ENCODE results near the gene SOX1.

SOX1 gene

DNA sequence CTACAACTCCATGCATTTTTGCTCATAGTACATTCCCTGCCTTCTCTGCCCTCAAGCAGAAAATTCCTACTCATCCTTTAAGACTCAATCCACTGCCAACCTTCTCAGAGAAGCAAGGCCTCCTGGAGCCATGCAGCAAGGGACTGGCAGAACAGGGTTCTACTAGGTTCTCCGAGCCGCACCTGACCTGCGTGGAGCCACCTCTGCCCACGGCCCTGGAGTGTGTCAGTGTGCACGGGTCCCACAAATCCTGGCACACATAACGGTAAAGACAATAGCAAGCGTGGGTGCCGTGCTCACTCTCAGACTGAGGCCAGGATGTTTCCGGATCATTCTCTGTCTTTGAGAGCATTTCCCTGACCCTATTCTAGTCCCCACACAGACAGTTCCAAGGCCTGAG, 30.0 kb downstream of the SOX1 start:
- Histone ChIP-seq H4K91ac (ENCODE audit: low read depth, low read length) (no peak overlapping the region), H3K4me3 (ENCODE audit: low read depth, low read length) (no peak overlapping the region), H3K9ac (ENCODE audit: low read length) (no peak overlapping the region), H3K4ac (ENCODE audit: low read depth, low read length) (no peak overlapping the region), H3K79me2 (ENCODE audit: control insufficient read depth, insufficient read depth, low read length, poor library complexity) (no peaks in the 10 kb centered on the region), H3K18ac (ENCODE audit: low read length) (no peak overlapping the region), H3K9me3 (ENCODE audit: insufficient read depth, low read depth, low read length) (no peaks in the 10 kb centered on the region), H4K8ac (ENCODE audit: low read depth, low read length) (no peak overlapping the region), H3K23ac (ENCODE audit: low read length) (no peak overlapping the region), H3K36me3 (ENCODE audit: control insufficient read depth in 1 of 2, insufficient read depth in 2 of 2, low read length in 2 of 2) (no peaks in the 10 kb centered on the region), H3K27me3 (ENCODE audit: insufficient read depth, low read length) (peaks cover 3% of the 10 kb centered on the region), H3K79me1 (ENCODE audit: low read length) (no peaks in the 10 kb centered on the region), H3K4me1 (ENCODE audit: control insufficient read depth in 1 of 2, insufficient read depth in 2 of 2, low read length in 2 of 2) (no peaks in the 10 kb centered on the region), H3K27ac (ENCODE audit: low read depth, low read length) (no peak overlapping the region), H2AFZ (ENCODE audit: insufficient read depth, low read length, poor library complexity) (no peak overlapping the region), H3K14ac (ENCODE audit: low read length) (no peak overlapping the region), H2BK120ac (ENCODE audit: insufficient read depth, low read length, poor library complexity) (no peak overlapping the region), H2BK5ac (ENCODE audit: low read depth, low read length, poor library complexity) (no peak overlapping the region), H3K4me2 (ENCODE audit: low read length) (no peak overlapping the region), H4K12ac (ENCODE audit: low read depth, low read length) (no peak overlapping the region), H2AK5ac (ENCODE audit: low read length) (no peak overlapping the region), H2BK12ac (ENCODE audit: low read length) (no peak overlapping the region)
- no peak for DNase-seq
- WGBS (ENCODE audit: extremely low coverage, insufficient coverage, insufficient read length), result no CpG with 5 or more reads among the region's 9 CpGs

DNA sequence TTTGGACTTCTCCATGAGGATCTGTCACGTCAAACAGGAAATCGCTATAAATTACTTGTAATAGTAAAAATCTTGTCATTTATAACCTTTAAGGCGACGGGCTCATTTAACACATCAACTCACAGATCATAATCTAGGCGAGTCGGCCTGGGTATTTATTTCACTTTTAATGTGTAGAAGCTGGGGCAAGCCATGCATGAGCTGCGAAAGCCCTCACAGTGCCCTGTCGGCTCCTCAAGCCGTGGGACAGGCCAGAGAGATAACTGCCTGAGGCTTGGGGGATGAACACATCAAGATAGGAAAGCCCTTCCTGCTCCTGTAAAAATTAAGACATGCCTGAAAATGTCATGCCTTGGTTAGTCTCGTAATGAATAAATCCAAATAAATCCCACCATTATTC, 30.8 kb downstream of the SOX1 start:
- no peaks in the 10 kb centered on the region for H3K36me3 ChIP-seq (ENCODE audit: control insufficient read depth in 1 of 2, insufficient read depth in 2 of 2, low read length in 2 of 2)
- H3K4me2 ChIP-seq (ENCODE audit: low read length), result no peak overlapping the region
- no peak overlapping the region for H2BK5ac ChIP-seq (ENCODE audit: low read depth, low read length, poor library complexity)
- H3K27me3 ChIP-seq (ENCODE audit: insufficient read depth, low read length), result peaks cover 3% of the 10 kb centered on the region
- H3K18ac ChIP-seq (ENCODE audit: low read length), result no peak overlapping the region
- WGBS (ENCODE audit: extremely low coverage, insufficient coverage, insufficient read length), result no CpG with 5 or more reads among the region's 10 CpGs
- no peak overlapping the region for H3K4me3 ChIP-seq (ENCODE audit: low read depth, low read length)
- H2AFZ ChIP-seq (ENCODE audit: insufficient read depth, low read length, poor library complexity), result no peak overlapping the region
- H2BK120ac ChIP-seq (ENCODE audit: insufficient read depth, low read length, poor library complexity), result no peak overlapping the region
- H3K9me3 ChIP-seq (ENCODE audit: insufficient read depth, low read depth, low read length), result no peaks in the 10 kb centered on the region
- H4K91ac ChIP-seq (ENCODE audit: low read depth, low read length), result no peak overlapping the region
- H3K4me1 ChIP-seq (ENCODE audit: control insufficient read depth in 1 of 2, insufficient read depth in 2 of 2, low read length in 2 of 2), result no peaks in the 10 kb centered on the region
- no peak overlapping the region for H3K14ac ChIP-seq (ENCODE audit: low read length)
- no peaks in the 10 kb centered on the region for H3K79me1 ChIP-seq (ENCODE audit: low read length)
- H3K79me2 ChIP-seq (ENCODE audit: control insufficient read depth, insufficient read depth, low read length, poor library complexity), result no peaks in the 10 kb centered on the region
- H3K23ac ChIP-seq (ENCODE audit: low read length), result no peak overlapping the region
- H3K9ac ChIP-seq (ENCODE audit: low read length), result no peak overlapping the region
- no peak overlapping the region for H4K8ac ChIP-seq (ENCODE audit: low read depth, low read length)
- H3K27ac ChIP-seq (ENCODE audit: low read depth, low read length), result no peak overlapping the region
- no peak overlapping the region for H3K4ac ChIP-seq (ENCODE audit: low read depth, low read length)
- DNase-seq, result no peak
- H2BK12ac ChIP-seq (ENCODE audit: low read length), result no peak overlapping the region
- no peak overlapping the region for H4K12ac ChIP-seq (ENCODE audit: low read depth, low read length)
- H2AK5ac ChIP-seq (ENCODE audit: low read length), result no peak overlapping the region

DNA sequence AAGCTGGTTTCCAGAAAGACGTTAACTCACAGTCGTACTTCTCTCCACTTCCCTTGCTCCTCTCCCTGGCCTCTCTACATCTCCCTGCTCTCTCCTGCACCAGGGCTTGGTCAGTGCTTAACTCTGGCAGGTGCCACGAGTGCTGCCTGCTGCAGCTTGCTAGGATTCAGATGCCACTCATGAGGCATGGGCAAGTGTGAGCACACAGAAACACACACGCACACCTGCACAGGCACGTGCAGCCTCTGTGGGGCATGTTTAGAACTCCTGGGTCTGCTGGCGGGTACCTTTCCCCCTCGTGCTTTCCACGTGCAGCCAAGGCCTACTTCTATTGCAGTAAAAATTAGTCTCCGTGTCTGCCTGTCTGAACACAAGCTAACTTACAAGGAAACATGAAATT, 31.8 kb downstream of the SOX1 start:
- Histone ChIP-seq H2AK5ac (ENCODE audit: low read length) (no peak overlapping the region), H4K12ac (ENCODE audit: low read depth, low read length) (no peak overlapping the region), H3K18ac (ENCODE audit: low read length) (no peak overlapping the region), H2BK120ac (ENCODE audit: insufficient read depth, low read length, poor library complexity) (no peak overlapping the region), H3K27ac (ENCODE audit: low read depth, low read length) (no peak overlapping the region), H3K9ac (ENCODE audit: low read length) (no peak overlapping the region), H2AFZ (ENCODE audit: insufficient read depth, low read length, poor library complexity) (no peak overlapping the region), H3K4me3 (ENCODE audit: low read depth, low read length) (no peak overlapping the region), H3K4me2 (ENCODE audit: low read length) (no peak overlapping the region), H3K27me3 (ENCODE audit: insufficient read depth, low read length) (peaks cover 11% of the 10 kb centered on the region), H3K4me1 (ENCODE audit: control insufficient read depth in 1 of 2, insufficient read depth in 2 of 2, low read length in 2 of 2) (no peaks in the 10 kb centered on the region), H2BK5ac (ENCODE audit: low read depth, low read length, poor library complexity) (no peak overlapping the region), H3K36me3 (ENCODE audit: control insufficient read depth in 1 of 2, insufficient read depth in 2 of 2, low read length in 2 of 2) (no peaks in the 10 kb centered on the region), H3K14ac (ENCODE audit: low read length) (no peak overlapping the region), H4K91ac (ENCODE audit: low read depth, low read length) (no peak overlapping the region), H3K79me1 (ENCODE audit: low read length) (no peaks in the 10 kb centered on the region), H3K79me2 (ENCODE audit: control insufficient read depth, insufficient read depth, low read length, poor library complexity) (no peaks in the 10 kb centered on the region), H4K8ac (ENCODE audit: low read depth, low read length) (no peak overlapping the region), H3K4ac (ENCODE audit: low read depth, low read length) (no peak overlapping the region), H3K9me3 (ENCODE audit: insufficient read depth, low read depth, low read length) (peaks cover 1% of the 10 kb centered on the region), H2BK12ac (ENCODE audit: low read length) (no peak overlapping the region), H3K23ac (ENCODE audit: low read length) (no peak overlapping the region)
- no CpG with 5 or more reads among the region's 9 CpGs for WGBS (ENCODE audit: extremely low coverage, insufficient coverage, insufficient read length)
- no peak for DNase-seq

DNA sequence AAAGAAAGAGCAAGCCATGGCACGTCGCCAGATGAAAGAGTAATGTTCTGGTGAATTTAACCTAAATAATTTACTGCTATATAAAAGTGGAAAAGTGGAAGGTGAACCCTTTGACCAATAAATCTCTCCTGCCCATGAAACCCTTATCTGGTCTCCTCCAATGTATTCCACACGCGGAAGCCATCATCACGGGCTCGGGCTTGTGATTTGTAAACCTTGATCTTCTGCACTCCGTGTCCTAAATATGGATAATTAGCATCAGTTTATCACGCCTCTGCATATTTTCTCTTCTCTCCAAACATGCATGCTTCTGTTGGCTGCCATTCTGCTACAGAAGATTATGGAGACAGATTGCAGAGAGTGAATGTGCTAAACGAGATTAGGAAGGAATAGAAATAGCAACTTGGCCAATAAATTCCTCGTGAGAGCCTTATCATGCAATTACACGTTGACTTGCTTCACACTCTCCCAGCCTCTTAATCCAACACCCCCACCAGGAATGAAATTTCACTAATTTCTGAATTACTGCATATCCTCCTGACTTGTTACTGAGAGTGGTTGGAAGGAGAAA, 34.5 kb downstream of the SOX1 start:
- Histone ChIP-seq H3K79me1 (ENCODE audit: low read length) (no peaks in the 10 kb centered on the region), H3K14ac (ENCODE audit: low read length) (no peak overlapping the region), H3K4me3 (ENCODE audit: low read depth, low read length) (no peak overlapping the region), H3K23ac (ENCODE audit: low read length) (no peak overlapping the region), H2BK12ac (ENCODE audit: low read length) (no peak overlapping the region), H2AFZ (ENCODE audit: insufficient read depth, low read length, poor library complexity) (no peak overlapping the region), H3K4me2 (ENCODE audit: low read length) (no peak overlapping the region), H3K9me3 (ENCODE audit: insufficient read depth, low read depth, low read length) (peaks cover 3% of the 10 kb centered on the region), H3K36me3 (ENCODE audit: control insufficient read depth in 1 of 2, insufficient read depth in 2 of 2, low read length in 2 of 2) (no peaks in the 10 kb centered on the region), H3K27ac (ENCODE audit: low read depth, low read length) (no peak overlapping the region), H2AK5ac (ENCODE audit: low read length) (no peak overlapping the region), H3K27me3 (ENCODE audit: insufficient read depth, low read length) (peaks cover 37% of the 10 kb centered on the region), H4K91ac (ENCODE audit: low read depth, low read length) (no peak overlapping the region), H3K79me2 (ENCODE audit: control insufficient read depth, insufficient read depth, low read length, poor library complexity) (no peaks in the 10 kb centered on the region), H4K8ac (ENCODE audit: low read depth, low read length) (no peak overlapping the region), H3K4me1 (ENCODE audit: control insufficient read depth in 1 of 2, insufficient read depth in 2 of 2, low read length in 2 of 2) (peaks cover 5 to 14% of the 10 kb centered on the region in 2 experiments), H3K4ac (ENCODE audit: low read depth, low read length) (no peak overlapping the region), H4K12ac (ENCODE audit: low read depth, low read length) (no peak overlapping the region), H3K9ac (ENCODE audit: low read length) (no peak overlapping the region), H3K18ac (ENCODE audit: low read length) (no peak overlapping the region), H2BK5ac (ENCODE audit: low read depth, low read length, poor library complexity) (no peak overlapping the region), H2BK120ac (ENCODE audit: insufficient read depth, low read length, poor library complexity) (no peak overlapping the region)
- no CpG with 5 or more reads among the region's 11 CpGs for WGBS (ENCODE audit: extremely low coverage, insufficient coverage, insufficient read length)
- DNase-seq, result no peak

All from trophoblast cell (in vitro differentiated cells and primary cell).